ENCODE data around the gene TERT.

TERT gene

GRCh38 chr5:1214163-1214935 is 80.5 kb downstream of the TERT start:
- Histone ChIP-seq H3K27me3 (no peaks in the 10 kb centered on the region), H3K4me3 (no peak overlapping the region), H3K4me2 (no peak overlapping the region; a peak in 1 of 22 replicates), H3K9ac (no peak overlapping the region), H3K4me1 (peaks cover 0 to 15% (median 5%) of the 10 kb centered on the region in 10 experiments; a peak in 10 of 20 replicates), H3K9me3 (replicated peaks in 1 of 11) (peaks cover 0 to 18% (median 10%) of the 10 kb centered on the region in 11 experiments; a peak in 17 of 22 replicates), H3K27ac (no peak overlapping the region), H3K36me3 (no peaks in the 10 kb centered on the region), H4K20me1 (peaks cover 0 to 26% (median 0%) of the 10 kb centered on the region in 11 experiments; a peak in 3 of 22 replicates)
- TF ChIP-seq Cebpa-rat (IDR thresholded peaks at IDR 0.05), result no peak

DNA sequence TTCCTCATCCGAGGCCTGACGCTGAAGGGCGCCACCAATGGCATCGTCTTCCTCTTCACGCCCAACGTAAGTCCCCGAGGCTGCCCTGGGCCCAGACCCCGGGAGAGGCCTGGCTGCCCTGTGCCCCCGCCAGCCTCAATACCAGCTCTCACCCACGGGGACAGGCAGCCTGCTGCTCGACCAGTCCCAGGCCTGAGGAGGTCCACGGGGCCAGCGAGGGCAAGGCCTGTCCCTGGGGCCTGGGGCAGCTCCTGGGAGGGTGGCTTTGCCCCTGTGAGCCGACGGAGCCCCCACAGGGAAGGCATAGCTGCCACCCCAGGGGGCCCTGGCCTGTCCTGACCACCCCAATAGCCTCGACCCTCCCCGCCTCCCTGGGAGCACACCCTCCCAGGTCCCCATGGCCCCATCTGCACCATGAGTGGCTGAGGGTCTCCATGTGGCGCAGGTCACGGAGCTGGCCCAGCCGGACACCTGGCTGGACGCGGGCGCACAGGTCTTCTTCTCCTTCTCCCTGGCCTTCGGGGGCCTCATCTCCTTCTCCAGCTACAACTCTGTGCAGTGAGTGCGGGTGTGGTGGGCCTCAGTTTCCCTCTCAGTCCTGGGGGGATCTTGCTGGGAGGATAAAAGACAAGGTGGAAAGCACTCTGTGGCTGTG is 81.2 kb downstream of the TERT start:
- no peaks in the 10 kb centered on the region for H3K36me3 ChIP-seq

GRCh38 chr5:1212881-1213280 is 82.0 kb downstream of the TERT start:
- Histone ChIP-seq H3K4me3 (no peak overlapping the region), H3K9me3 (replicated peaks in 1 of 11) (peaks cover 0 to 18% (median 10%) of the 10 kb centered on the region in 11 experiments; a peak in 17 of 22 replicates)
- TF ChIP-seq Cebpa-rat (IDR thresholded peaks at IDR 0.05), result no peak

More for the DNA sequence above, 81.2 kb downstream of the TERT start:
- Histone ChIP-seq H3K9me3 (replicated peaks in 1 of 11) (peaks cover 0 to 18% (median 10%) of the 10 kb centered on the region in 11 experiments; a peak in 17 of 22 replicates), H3K27me3 (no peaks in the 10 kb centered on the region), H4K20me1 (peaks cover 0 to 33% (median 0%) of the 10 kb centered on the region in 11 experiments; a peak in 3 of 22 replicates), H3K4me2 (no peak overlapping the region), H3K27ac (no peak overlapping the region), H3K9ac (no peak overlapping the region), H3K4me3 (no peak overlapping the region), H3K4me1 (peaks cover 0 to 17% (median 5%) of the 10 kb centered on the region in 10 experiments; a peak in 10 of 20 replicates)
- no peak for TF ChIP-seq Cebpa-rat (IDR thresholded peaks at IDR 0.05)

DNA sequence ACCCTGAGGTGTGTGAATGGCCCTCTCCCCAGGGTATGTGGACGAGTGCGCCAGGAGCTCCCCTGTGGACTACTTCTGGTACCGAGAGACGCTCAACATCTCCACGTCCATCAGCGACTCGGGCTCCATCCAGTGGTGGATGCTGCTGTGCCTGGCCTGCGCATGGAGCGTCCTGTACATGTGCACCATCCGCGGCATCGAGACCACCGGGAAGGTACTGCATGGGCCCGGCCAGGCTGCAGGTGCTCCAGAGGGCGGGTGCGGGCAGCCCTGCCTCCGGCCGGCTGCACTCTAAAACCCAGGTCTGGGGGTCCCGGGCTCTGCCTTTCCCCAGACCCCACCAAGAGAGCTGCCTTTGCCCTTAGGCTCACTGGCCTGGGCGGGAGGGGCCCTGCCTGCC is 82.6 kb downstream of the TERT start:
- H3K9me3 ChIP-seq (replicated peaks in 1 of 11), result peaks cover 0 to 18% (median 10%) of the 10 kb centered on the region in 11 experiments; a peak in 17 of 22 replicates
- no peak for TF ChIP-seq Cebpa-rat (IDR thresholded peaks at IDR 0.05)

More at GRCh38 chr5:1212881-1213280, 82.0 kb downstream of the TERT start:
- H3K4me2 ChIP-seq, result no peak overlapping the region
- H3K27ac ChIP-seq, result no peak overlapping the region
- H4K20me1 ChIP-seq, result peaks cover 0 to 40% (median 0%) of the 10 kb centered on the region in 11 experiments; a peak in 3 of 22 replicates
- H3K36me3 ChIP-seq, result no peaks in the 10 kb centered on the region
- no peaks in the 10 kb centered on the region for H3K27me3 ChIP-seq
- H3K4me1 ChIP-seq, result peaks cover 0 to 17% (median 5%) of the 10 kb centered on the region in 10 experiments; a peak in 10 of 20 replicates
- no peak overlapping the region for H3K9ac ChIP-seq

GRCh38 chr5:1211701-1212100 is 83.2 kb downstream of the TERT start:
- H3K9me3 ChIP-seq (replicated peaks in 1 of 11), result peaks cover 0 to 15% (median 10%) of the 10 kb centered on the region in 11 experiments; a peak in 17 of 22 replicates
- peaks cover 0 to 17% (median 5%) of the 10 kb centered on the region in 10 experiments; a peak in 10 of 20 replicates for H3K4me1 ChIP-seq
- H3K27ac ChIP-seq, result no peak overlapping the region
- no peak overlapping the region for H3K4me3 ChIP-seq
- H3K27me3 ChIP-seq, result peaks cover 0 to 8% (median 0%) of the 10 kb centered on the region in 11 experiments; a peak in 4 of 22 replicates
- no peaks in the 10 kb centered on the region for H3K36me3 ChIP-seq
- TF ChIP-seq Cebpa-rat (IDR thresholded peaks at IDR 0.05), result no peak
- H3K4me2 ChIP-seq, result no peak overlapping the region
- peaks cover 0 to 46% (median 0%) of the 10 kb centered on the region in 11 experiments; a peak in 5 of 22 replicates for H4K20me1 ChIP-seq
- H3K9ac ChIP-seq, result no peak overlapping the region

More for the DNA sequence above, 82.6 kb downstream of the TERT start:
- peaks cover 0 to 17% (median 5%) of the 10 kb centered on the region in 10 experiments; a peak in 10 of 20 replicates for H3K4me1 ChIP-seq
- H3K36me3 ChIP-seq, result no peaks in the 10 kb centered on the region
- H3K4me2 ChIP-seq, result no peak overlapping the region
- H4K20me1 ChIP-seq, result peaks cover 0 to 41% (median 0%) of the 10 kb centered on the region in 11 experiments; a peak in 5 of 22 replicates
- 0 out of 22 replicates have a peak, but pooled peaks cover 0 to 2% (median 0%) of the 10 kb centered on the region in 11 experiments for H3K27me3 ChIP-seq
- no peak overlapping the region for H3K4me3 ChIP-seq
- H3K27ac ChIP-seq, result no peak overlapping the region
- no peak overlapping the region for H3K9ac ChIP-seq

DNA sequence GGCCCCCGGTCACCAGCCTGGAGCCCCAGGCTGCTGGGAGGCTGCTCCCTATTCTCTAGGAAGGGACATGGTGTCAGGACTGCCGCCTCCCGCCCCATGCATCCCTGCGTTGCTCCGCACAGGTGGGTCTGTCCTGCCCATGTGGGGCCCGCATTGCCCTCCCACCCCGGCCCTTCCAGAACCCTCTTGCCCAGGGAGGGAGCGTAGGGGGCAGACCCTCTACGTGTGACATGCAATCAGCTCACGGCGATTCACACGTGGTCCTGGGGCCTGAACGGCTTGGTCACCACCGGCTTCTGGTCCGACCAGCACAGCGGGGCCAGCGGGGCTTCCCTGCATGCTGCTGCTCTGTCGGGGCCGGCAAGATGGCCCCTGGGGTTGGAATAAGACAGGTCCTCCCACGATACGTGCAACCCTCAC is 84.0 kb downstream of the TERT start:
- Histone ChIP-seq H3K27me3 (peaks cover 0 to 16% (median 0%) of the 10 kb centered on the region in 11 experiments; a peak in 8 of 22 replicates), H3K9ac (no peak overlapping the region), H3K4me2 (no peak overlapping the region), H3K4me1 (peaks cover 0 to 17% (median 5%) of the 10 kb centered on the region in 10 experiments; a peak in 10 of 20 replicates), H3K36me3 (no peaks in the 10 kb centered on the region), H3K9me3 (replicated peaks in 1 of 11) (peaks cover 0 to 7% (median 6%) of the 10 kb centered on the region in 11 experiments; a peak in 16 of 22 replicates), H3K4me3 (no peak overlapping the region), H3K27ac (no peak overlapping the region), H4K20me1 (peaks cover 0 to 50% (median 0%) of the 10 kb centered on the region in 11 experiments; a peak in 5 of 22 replicates)
- no peak for TF ChIP-seq Cebpa-rat (IDR thresholded peaks at IDR 0.05)

- Histone ChIP-seq H3K4me1 (peaks cover 0 to 12% (median 4%) of the 10 kb centered on the region in 10 experiments; a peak in 10 of 20 replicates), H4K20me1 (peaks cover 0 to 57% (median 0%) of the 10 kb centered on the region in 11 experiments; a peak in 6 of 22 replicates), H3K9ac (no peak overlapping the region), H3K27ac (no peak overlapping the region), H3K4me3 (no peak overlapping the region), H3K27me3 (peaks cover 0 to 18% (median 0%) of the 10 kb centered on the region in 11 experiments; a peak in 9 of 22 replicates), H3K36me3 (no peaks in the 10 kb centered on the region), H3K4me2 (no peak overlapping the region), H3K9me3 (replicated peaks in 1 of 11) (peaks cover 0 to under 1% (median 0%) of the 10 kb centered on the region in 11 experiments; a peak in 1 of 22 replicates)
- no peak for TF ChIP-seq Cebpa-rat (IDR thresholded peaks at IDR 0.05)
Measured at GRCh38 chr5:1209896-1210776, 84.7 kb downstream of the TERT start.

DNA sequence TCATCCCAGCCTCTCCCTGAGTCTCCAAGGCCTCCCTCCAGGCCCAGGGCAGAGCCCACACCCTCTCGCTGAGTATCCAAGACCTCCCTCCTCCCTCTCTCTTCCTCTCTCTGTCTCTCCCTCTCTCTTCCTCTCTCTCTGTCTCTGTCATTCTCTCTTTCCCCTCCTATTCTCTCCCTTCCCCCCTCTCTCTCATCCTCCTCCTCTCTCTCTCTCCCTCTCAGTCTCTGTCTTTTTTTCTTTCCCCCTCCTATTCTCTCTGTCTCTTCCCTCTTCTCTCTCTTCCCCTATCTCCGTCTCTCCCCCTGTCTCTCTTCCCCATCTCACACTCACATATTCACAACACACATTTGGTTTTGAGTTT is 85.4 kb downstream of the TERT start:
- no peak for TF ChIP-seq Cebpa-rat (IDR thresholded peaks at IDR 0.05)
- H3K36me3 ChIP-seq, result no peaks in the 10 kb centered on the region
- no peaks in the 10 kb centered on the region for H3K9me3 ChIP-seq (replicated peaks in 1 of 11)
- H3K4me3 ChIP-seq, result no peak overlapping the region
- no peak overlapping the region for H3K27ac ChIP-seq
- peaks cover 0 to 59% (median 0%) of the 10 kb centered on the region in 11 experiments; a peak in 7 of 22 replicates for H4K20me1 ChIP-seq
- H3K27me3 ChIP-seq, result peaks cover 0 to 18% (median 0%) of the 10 kb centered on the region in 11 experiments; a peak in 9 of 22 replicates
- peaks cover 0 to 8% (median 0%) of the 10 kb centered on the region in 10 experiments; a peak in 2 of 20 replicates for H3K4me1 ChIP-seq
- no peak overlapping the region for H3K9ac ChIP-seq
- no peak overlapping the region for H3K4me2 ChIP-seq
